Smooth muscle cell (in vitro differentiated cells): ENCODE data around the gene FBLN2. TPM values are rescaled to one million over a fixed set of nuclear protein-coding genes. Genes with fewer than 3 reads are reported as not detected.

Source experiments
- DNase-seq: peaks from one replicate; lab custom pipeline; 2025; ENCODE audit not compliant: unreplicated experiment; lab: John Stamatoyannopoulos, UW
- H2AFZ ChIP-seq: fragments of 200-600 bp; sonication (generic); 2 replicates; pipeline ENCODE4 v1.6.0; 2016; ENCODE audit warnings: antibody characterized with exemption, low read depth, mild to moderate bottlenecking
- H3F3A ChIP-seq: fragments of 200-600 bp; sonication (generic); 2 replicates; pipeline ENCODE4 v1.6.0; 2017; ENCODE audit warnings: antibody characterized with exemption, low read depth
- H3K27ac ChIP-seq: fragments of 200-600 bp; sonication (generic); 2 replicates; pipeline ENCODE4 v1.5.1; 2016; ENCODE audit warnings: low read depth, mild to moderate bottlenecking
- H3K27me3 ChIP-seq: fragments of 200-600 bp; sonication (generic); 2 replicates; pipeline ENCODE4 v1.6.1; 2016; ENCODE audit warnings: low read depth, mild to moderate bottlenecking
- H3K36me3 ChIP-seq: fragments of 200-600 bp; sonication (generic); 2 replicates; pipeline ENCODE4 v1.5.1; 2016; ENCODE audit warnings: low read depth
- H3K4me1 ChIP-seq: fragments of 200-600 bp; sonication (generic); 2 replicates; pipeline ENCODE4 v1.5.1; 2016; ENCODE audit warnings: low read depth
- H3K4me2 ChIP-seq: fragments of 200-600 bp; sonication (generic); 2 replicates; pipeline ENCODE4 v1.6.0; 2016; ENCODE audit warnings: mild to moderate bottlenecking
- H3K4me3 ChIP-seq: fragments of 200-600 bp; sonication (generic); 2 replicates; pipeline ENCODE4 v1.5.1; 2016; ENCODE audit warnings: mild to moderate bottlenecking
- H3K79me2 ChIP-seq: fragments of 200-600 bp; sonication (generic); 2 replicates; pipeline ENCODE4 v1.6.0; 2016; ENCODE audit warnings: low read depth, mild to moderate bottlenecking
- H3K9ac ChIP-seq: fragments of 200-600 bp; sonication (generic); 2 replicates; pipeline ENCODE4 v1.6.0; 2016; ENCODE audit warnings: low read depth
- H3K9me3 ChIP-seq: fragments of 200-600 bp; sonication (generic); replicated peaks from 2 replicates; pipeline ENCODE4 v1.5.1; 2016; ENCODE audit warnings: low read depth
- H4K20me1 ChIP-seq: fragments of 200-600 bp; sonication (generic); 2 replicates; pipeline ENCODE4 v1.6.0; 2016; ENCODE audit warnings: low read depth
- CTCF ChIP-seq: fragments of 200-600 bp; sonication (generic); IDR thresholded peaks from 2 replicates; pipeline ENCODE4 v1.5.1; 2017; ENCODE audit warnings: borderline replicate concordance, mild to moderate bottlenecking, antibody characterized with exemption; ENCODE audit not compliant: insufficient read depth, poor library complexity, severe bottlenecking
- WGBS: methylation state at CpG from one replicate; pipeline ENCODE4 v1.1.7; 2016; ENCODE audit warnings: low lambda C conversion rate; 5-methylcytosine and 5-hydroxymethylcytosine counted together
- polyA plus RNA-seq: library from polyadenylated mRNA; unstranded; fragments of >200 nt; fragmentation: Nextera tagmentation; extraction: Ambion mirVana; gene quantifications from 2 replicates; pipeline ENCODE4 v1.2.1, GENCODE V29; 2016
- total RNA-seq: library from RNA; depleted of rRNA; stranded (reverse); fragments of >200 nt; gene quantifications from 2 replicates; pipeline ENCODE4 v1.2.3, GENCODE V29; 2014

The FBLN2 gene
- total and polyA plus RNA-seq, 2 experiments from 2014 or later, result 159 to 390 TPM

GRCh38 chr3:13598926-13599886, 50.3 kb downstream of the FBLN2 start:
- Histone ChIP-seq H3F3A (peaks cover 15% of the 10 kb centered on the region), H3K27me3 (no peaks in the 10 kb centered on the region), H4K20me1 (peaks cover 70% of the 10 kb centered on the region), H3K9me3 (no peaks in the 10 kb centered on the region), H2AFZ (no peak overlapping the region), H3K9ac (no peak overlapping the region), H3K4me1 (peaks cover 2% of the 10 kb centered on the region), H3K79me2 (peaks cover 35% of the 10 kb centered on the region), H3K4me2 (no peak overlapping the region), H3K27ac (no peak overlapping the region), H3K4me3 (no peak overlapping the region), H3K36me3 (no peaks in the 10 kb centered on the region)
- no peak for TF ChIP-seq CTCF
- no peak for DNase-seq
- 67% methylated on average over 10 of the region's 10 CpGs for WGBS

DNA sequence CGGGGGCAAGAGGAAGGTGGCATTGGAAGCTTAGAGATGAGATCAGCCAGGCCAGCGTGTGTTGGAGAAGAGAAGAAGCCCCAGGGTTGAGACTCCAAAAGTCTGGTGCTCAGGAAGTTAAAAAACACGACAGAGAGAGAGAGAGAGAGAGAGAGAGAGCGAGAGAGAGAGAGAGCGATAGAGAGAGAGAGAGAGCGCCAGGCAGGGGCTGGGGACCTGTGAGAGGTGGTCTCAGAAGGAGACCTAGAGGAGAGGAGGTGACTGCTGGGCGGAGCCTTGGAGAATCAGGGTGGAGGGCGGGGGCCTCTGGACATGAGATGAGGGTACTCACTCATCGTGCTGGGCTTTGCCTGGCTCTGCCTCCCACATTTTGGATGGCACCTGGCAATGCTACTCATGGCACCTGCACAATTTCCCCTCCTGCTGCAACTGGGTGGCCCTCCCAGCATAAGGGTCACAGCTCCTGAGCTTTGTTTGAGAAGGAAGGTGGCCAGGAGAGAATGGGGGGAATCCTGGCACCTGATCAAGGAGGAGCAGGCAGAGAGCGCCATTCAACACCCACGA, 51.0 kb downstream of the FBLN2 start:
- TF ChIP-seq CTCF, result no peak
- Histone ChIP-seq H3K9me3 (no peaks in the 10 kb centered on the region), H3K4me3 (no peak overlapping the region), H3K36me3 (no peaks in the 10 kb centered on the region), H3K27me3 (no peaks in the 10 kb centered on the region), H2AFZ (no peak overlapping the region), H3F3A (peaks cover 15% of the 10 kb centered on the region), H4K20me1 (peaks cover 69% of the 10 kb centered on the region), H3K79me2 (peaks cover 35% of the 10 kb centered on the region), H3K27ac (peak overlapping the region; percentile 73), H3K9ac (no peak overlapping the region), H3K4me2 (no peak overlapping the region), H3K4me1 (peaks cover 2% of the 10 kb centered on the region)
- no peak for DNase-seq
- 75% methylated on average over 9 of the region's 11 CpGs for WGBS

GRCh38 chr3:13600950-13601691, 52.2 kb downstream of the FBLN2 start:
- H3K27ac ChIP-seq, result peak overlapping the region; percentile 73
- no peak for DNase-seq

More at GRCh38 chr3:13600950-13601691, 52.2 kb downstream of the FBLN2 start:
- peaks cover 65% of the 10 kb centered on the region for H4K20me1 ChIP-seq
- H3K4me3 ChIP-seq, result no peak overlapping the region
- no peak overlapping the region for H2AFZ ChIP-seq
- H3K9ac ChIP-seq, result peak overlapping the region; percentile 45
- peaks cover 2% of the 10 kb centered on the region for H3K4me1 ChIP-seq
- no peaks in the 10 kb centered on the region for H3K9me3 ChIP-seq
- WGBS, result 37% methylated on average over 9 of the region's 9 CpGs
- H3K36me3 ChIP-seq, result no peaks in the 10 kb centered on the region
- TF ChIP-seq CTCF, result no peak
- H3F3A ChIP-seq, result peaks cover 15% of the 10 kb centered on the region
- no peaks in the 10 kb centered on the region for H3K27me3 ChIP-seq
- H3K4me2 ChIP-seq, result peak overlapping the region; percentile 48
- peaks cover 45% of the 10 kb centered on the region for H3K79me2 ChIP-seq
